Keratinocyte (primary cell): ENCODE data around the gene PPM1J.

ENCODE experiments used
- CTCF ChIP-seq, 3 experiments: IDR thresholded peaks in 1 of 3; conservative IDR thresholded peaks in 1 of 3; optimal IDR thresholded peaks in 1 of 3; 2 replicates in 2 of 3; 3 replicates in 1 of 3; pipeline versions ENCODE3 to v1.5.1; 2011; ENCODE audit warnings: low read length in 3 of 3, mild to moderate bottlenecking in 3 of 3, moderate library complexity in 2 of 3, control low read depth in 1 of 3, inconsistent platforms in 1 of 3; ENCODE audit not compliant: insufficient read depth in 2 of 3; ENCODE audit errors: extremely low read depth in 1 of 3
- EZH2 ChIP-seq: IDR thresholded peaks from one replicate; pipeline ENCODE4 v1.6.1; 2012; ENCODE audit warnings: inconsistent platforms, mild to moderate bottlenecking, low read length, moderate library complexity

DNA sequence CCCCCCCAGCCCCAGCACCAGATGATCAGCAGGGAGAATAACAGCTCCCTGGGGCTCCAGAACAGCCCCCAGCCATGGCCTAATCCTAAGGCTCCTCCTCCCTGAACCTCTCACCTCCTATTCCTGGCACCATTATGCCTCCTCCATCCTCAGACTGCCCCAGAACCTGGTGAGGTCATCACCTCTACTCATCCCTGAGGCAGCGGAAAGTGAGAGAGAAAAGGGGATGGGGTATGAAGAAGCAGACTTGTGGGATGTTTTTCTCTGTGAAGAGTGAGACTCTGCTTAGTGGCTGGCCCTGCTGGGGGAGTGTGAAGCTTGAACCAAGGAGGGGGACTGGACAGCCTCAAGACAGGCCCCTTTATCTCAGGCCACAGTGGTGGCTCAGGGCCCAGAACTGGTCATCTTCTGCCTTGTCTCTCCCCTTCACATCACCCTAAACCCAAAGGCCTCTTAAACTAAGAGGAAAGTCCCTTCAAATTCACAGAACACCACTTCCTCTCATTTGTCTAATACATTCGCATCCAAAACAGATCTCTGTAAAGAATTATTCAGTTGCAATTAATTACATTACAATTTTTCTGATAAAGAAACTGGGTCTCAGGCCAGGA lies 2.2 kb upstream of the PPM1J start:
- TF ChIP-seq CTCF (optimal IDR thresholded peaks at IDR 0.05 in 1 of 3, IDR thresholded peaks at IDR 0.05 in 1 of 3, conservative IDR thresholded peaks at IDR 0.05 in 1 of 3; ENCODE audit: extremely low read depth in 1 of 3, insufficient read depth in 2 of 3, low read length in 3 of 3) = no peak
- TF ChIP-seq EZH2 = no peak
